ENCODE results near the gene ADARB2. TPM values are rescaled to one million over a fixed set of nuclear protein-coding genes. Genes with fewer than 3 reads are reported as not detected.
"Not testable (repeated sequence)": the region's sequence is repeated elsewhere in the genome, so short reads cannot be mapped to it uniquely, and the experiment has no call there.

ADARB2 gene
- total RNA-seq, 1 experiment from 2014 or later = not detected

- in situ Hi-C loops (cut with HindIII; ENCODE audit: low sequenced_read_pairs) = no loop called here
- DNase-seq (ENCODE audit: low spot score) = no peak
Measured at GRCh38 chr10:1448252-1448930, 288.9 kb downstream of the ADARB2 start.

GRCh38 chr10:1444826-1445225 is 292.5 kb downstream of the ADARB2 start:
- in situ Hi-C loops (cut with HindIII; ENCODE audit: low sequenced_read_pairs) = no loop called here
- DNase-seq (ENCODE audit: low spot score) = no peak

GRCh38 chr10:1440897-1441296 is 296.4 kb downstream of the ADARB2 start:
- no peak for DNase-seq (ENCODE audit: low spot score)
- in situ Hi-C loops (cut with HindIII; ENCODE audit: low sequenced_read_pairs) = no loop called here

GRCh38 chr10:1434912-1435692 is 302.2 kb downstream of the ADARB2 start:
- in situ Hi-C loops (cut with HindIII; ENCODE audit: low sequenced_read_pairs) = no loop called here
- no peak for DNase-seq (ENCODE audit: low spot score)

GRCh38 chr10:1434202-1434601 is 303.1 kb downstream of the ADARB2 start:
- in situ Hi-C loops (cut with HindIII; ENCODE audit: low sequenced_read_pairs) = no loop called here
- no peak for DNase-seq (ENCODE audit: low spot score)

- in situ Hi-C loops (cut with HindIII; ENCODE audit: low sequenced_read_pairs) = no loop called here
- DNase-seq (ENCODE audit: low spot score) = no peak
Measured at GRCh38 chr10:1432161-1432560, 305.2 kb downstream of the ADARB2 start.

- DNase-seq (ENCODE audit: low spot score) = no peak
- in situ Hi-C loops (cut with HindIII; ENCODE audit: low sequenced_read_pairs) = no loop called here
Measured at GRCh38 chr10:1431229-1431628, 306.1 kb downstream of the ADARB2 start.

- in situ Hi-C loops (cut with HindIII; ENCODE audit: low sequenced_read_pairs); DNase-seq (ENCODE audit: low spot score): not testable (repeated sequence)
Measured at GRCh38 chr10:1427521-1428186, 309.7 kb downstream of the ADARB2 start.

GRCh38 chr10:1426786-1427185 is 310.5 kb downstream of the ADARB2 start:
- DNase-seq (ENCODE audit: low spot score) = no peak
- in situ Hi-C loops (cut with HindIII; ENCODE audit: low sequenced_read_pairs) = no loop called here

GRCh38 chr10:1425879-1426278 is 311.4 kb downstream of the ADARB2 start:
- in situ Hi-C loops (cut with HindIII; ENCODE audit: low sequenced_read_pairs) = no loop called here
- DNase-seq (ENCODE audit: low spot score) = no peak

GRCh38 chr10:1424648-1425047 is 312.7 kb downstream of the ADARB2 start:
- in situ Hi-C loops (cut with HindIII; ENCODE audit: low sequenced_read_pairs) = no loop called here
- DNase-seq (ENCODE audit: low spot score) = no peak

GRCh38 chr10:1423676-1424253 is 313.6 kb downstream of the ADARB2 start:
- in situ Hi-C loops (cut with HindIII; ENCODE audit: low sequenced_read_pairs) = no loop called here
- DNase-seq (ENCODE audit: low spot score) = no peak

- DNase-seq (ENCODE audit: low spot score) = no peak
- in situ Hi-C loops (cut with HindIII; ENCODE audit: low sequenced_read_pairs) = no loop called here
Measured at GRCh38 chr10:1422275-1422674, 315.1 kb downstream of the ADARB2 start.

- in situ Hi-C loops (cut with HindIII; ENCODE audit: low sequenced_read_pairs) = no loop called here
- peak; percentile 38 for DNase-seq (ENCODE audit: low spot score)
Measured at GRCh38 chr10:1420661-1421362, 316.5 kb downstream of the ADARB2 start.

GRCh38 chr10:1419796-1420610 is 317.3 kb downstream of the ADARB2 start:
- in situ Hi-C loops (cut with HindIII; ENCODE audit: low sequenced_read_pairs) = no loop called here
- no peak for DNase-seq (ENCODE audit: low spot score)

- in situ Hi-C loops (cut with HindIII; ENCODE audit: low sequenced_read_pairs) = no loop called here
- DNase-seq (ENCODE audit: low spot score) = no peak
Measured at GRCh38 chr10:1418031-1418550, 319.2 kb downstream of the ADARB2 start.

GRCh38 chr10:1417574-1417973 is 319.8 kb downstream of the ADARB2 start:
- in situ Hi-C loops (cut with HindIII; ENCODE audit: low sequenced_read_pairs) = no loop called here
- no peak for DNase-seq (ENCODE audit: low spot score)

GRCh38 chr10:1416456-1417037 is 320.8 kb downstream of the ADARB2 start:
- no peak for DNase-seq (ENCODE audit: low spot score)
- in situ Hi-C loops (cut with HindIII; ENCODE audit: low sequenced_read_pairs) = no loop called here
